Fibroblast of skin of right biceps (primary cell): Measurements from ENCODE around the gene UPK3A.
"Not testable (repeated sequence)": the region's sequence is repeated elsewhere in the genome, so short reads cannot be mapped to it uniquely, and the experiment has no call there.

ENCODE experiments used
- DNase-seq: peaks from one replicate; pipeline ENCODE4 v3.0.0-alpha.2; 2013

Gene UPK3A

DNA sequence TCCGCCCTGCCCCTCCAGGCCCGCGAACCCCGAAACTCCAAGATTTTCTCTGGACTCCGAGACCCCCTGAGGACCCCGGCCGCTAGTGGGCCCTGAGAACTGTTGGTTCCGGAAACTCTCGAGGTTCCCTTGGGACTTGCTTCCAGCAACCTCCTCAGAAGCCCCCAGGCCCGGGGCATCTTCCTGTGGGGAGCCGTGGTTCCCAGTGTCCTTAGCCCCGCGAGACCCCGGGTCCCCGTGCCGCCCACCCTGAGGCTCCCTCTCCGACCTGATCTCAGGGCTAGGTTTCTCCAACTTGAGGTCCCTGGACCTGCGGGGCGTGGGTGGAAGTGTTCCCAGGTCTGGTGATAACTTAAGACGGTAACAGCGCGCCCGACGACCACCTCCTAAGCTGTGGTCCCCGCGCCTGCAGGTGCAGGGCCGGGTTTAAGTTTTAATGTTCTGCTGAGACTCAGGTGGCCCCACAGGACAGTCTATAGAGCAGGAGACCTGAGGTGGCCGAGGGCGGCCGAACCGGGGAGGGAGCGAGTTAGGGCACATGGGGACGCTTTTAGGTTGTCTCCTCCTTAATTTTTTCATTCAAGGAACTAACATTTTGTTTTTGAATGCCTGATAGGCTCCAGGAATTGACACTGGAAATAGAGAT lies 25.7 kb downstream of the UPK3A start:
- no peak for DNase-seq

DNA sequence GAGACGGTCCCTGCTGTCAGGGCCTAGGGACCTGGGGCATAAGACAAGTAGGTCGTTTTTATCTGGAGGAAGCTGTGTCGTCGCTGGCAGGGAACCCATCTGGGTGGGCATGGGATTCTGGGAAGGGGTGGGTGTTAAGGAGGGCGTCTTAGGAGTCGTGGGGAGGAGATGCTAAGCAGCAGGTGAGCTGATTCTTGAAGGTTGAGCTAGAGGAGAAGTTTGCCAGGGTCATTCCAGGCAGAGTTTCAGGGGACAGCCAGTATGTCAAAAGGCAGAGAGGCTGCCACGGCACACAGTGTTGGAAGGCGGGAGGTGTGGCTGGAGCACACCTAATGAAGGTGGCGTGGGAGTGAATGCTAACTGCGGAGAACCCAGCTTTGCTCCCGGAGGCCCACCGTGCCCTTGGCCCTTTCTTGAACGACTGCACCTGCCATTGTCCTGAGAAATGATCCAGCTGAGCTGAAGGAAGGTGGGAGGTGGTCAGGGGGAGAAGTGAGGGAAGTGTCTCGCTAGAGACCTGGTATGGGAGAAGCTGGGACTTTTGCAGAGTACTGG lies 26.3 kb downstream of the UPK3A start:
- DNase-seq = no peak

DNA sequence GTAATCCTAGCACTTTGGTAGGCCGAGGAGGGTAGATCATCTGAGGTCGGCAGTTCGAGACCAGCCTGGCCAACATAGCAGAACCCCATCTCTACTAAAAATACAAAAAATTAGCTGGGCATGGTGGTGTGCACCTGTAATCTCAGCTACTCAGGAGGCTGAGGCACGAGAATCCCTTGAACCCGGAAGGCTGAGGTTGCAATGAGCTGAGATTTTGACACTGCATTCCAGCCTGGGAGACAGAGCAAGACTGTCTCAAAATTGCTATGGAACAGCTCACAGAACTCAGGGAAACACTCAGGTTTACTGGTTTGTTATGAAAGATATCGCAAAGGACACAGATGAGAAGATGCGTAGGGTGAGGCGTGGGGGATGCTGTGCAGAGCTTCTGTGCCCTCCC lies 27.7 kb downstream of the UPK3A start:
- no peak for DNase-seq

DNA sequence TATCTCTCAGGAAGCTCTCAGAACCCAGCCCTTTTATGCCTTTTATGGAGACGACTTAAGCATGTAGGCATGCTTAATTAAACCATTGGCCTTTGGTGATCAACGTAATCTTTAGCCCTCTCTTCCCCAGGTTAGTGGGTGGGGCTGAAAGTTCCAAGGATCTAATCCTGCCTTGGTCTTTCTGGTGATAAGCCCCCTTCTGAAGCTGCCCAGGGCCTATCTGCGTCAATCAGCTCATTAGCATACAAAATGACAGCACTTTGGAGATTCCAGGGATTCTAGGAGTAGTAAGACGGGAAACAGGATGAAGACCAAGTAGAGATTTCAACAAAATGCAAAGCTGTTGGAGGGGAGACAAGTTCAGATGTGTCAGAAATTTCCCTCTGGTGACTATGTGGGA lies 28.1 kb downstream of the UPK3A start:
- DNase-seq = no peak

DNA sequence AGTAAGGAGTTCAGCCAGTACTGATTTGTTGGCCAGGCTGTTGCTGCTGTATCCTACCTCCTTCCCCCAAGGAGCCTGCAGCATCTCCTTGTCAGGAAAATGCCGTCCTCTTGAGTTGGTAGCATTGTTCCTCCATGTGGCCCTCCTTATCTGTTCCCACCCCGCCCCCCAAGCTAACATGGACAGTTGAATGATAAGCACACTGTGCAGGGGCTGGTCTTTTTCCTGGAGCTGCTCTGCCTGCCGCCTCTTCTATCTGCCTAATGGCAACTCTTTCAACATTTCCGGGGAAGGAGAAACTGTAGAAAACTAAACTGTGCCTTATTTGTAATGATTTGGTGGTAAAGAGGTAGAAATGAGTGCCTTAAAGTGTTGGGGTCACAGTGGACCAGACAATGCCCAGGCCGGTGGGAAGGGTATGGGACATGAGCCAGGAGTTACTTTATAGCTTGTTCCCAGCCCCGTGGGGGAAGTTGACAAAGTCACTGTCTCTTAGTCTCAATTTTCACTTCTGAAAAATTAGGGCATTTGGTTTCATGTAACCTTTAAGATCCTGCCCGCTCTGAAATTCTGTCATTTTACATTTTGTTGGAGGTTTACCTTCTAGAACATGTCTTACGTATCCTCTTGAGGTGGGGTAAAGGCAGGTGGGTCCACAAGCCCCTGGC lies 29.4 kb downstream of the UPK3A start:
- DNase-seq = no peak

DNA sequence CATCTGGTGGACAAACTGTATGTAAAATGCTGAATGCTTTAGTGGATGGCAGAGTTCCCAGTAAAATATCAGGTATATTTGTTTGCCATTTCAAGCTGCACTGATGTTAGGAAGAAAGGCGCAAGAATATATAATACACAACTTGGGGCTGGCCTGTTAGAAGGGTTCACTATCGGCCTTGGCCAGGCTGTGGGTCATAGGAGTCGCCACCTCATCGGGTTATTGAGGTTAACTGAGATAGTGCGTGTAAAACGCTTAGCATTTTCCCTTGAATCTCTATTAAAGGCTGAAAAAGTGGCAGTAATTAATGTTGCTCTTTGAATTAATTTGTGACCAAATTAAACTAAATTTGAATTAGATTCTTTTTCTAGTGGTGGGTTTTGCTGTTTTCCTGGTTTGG lies 30.0 kb downstream of the UPK3A start:
- DNase-seq = no peak

DNA sequence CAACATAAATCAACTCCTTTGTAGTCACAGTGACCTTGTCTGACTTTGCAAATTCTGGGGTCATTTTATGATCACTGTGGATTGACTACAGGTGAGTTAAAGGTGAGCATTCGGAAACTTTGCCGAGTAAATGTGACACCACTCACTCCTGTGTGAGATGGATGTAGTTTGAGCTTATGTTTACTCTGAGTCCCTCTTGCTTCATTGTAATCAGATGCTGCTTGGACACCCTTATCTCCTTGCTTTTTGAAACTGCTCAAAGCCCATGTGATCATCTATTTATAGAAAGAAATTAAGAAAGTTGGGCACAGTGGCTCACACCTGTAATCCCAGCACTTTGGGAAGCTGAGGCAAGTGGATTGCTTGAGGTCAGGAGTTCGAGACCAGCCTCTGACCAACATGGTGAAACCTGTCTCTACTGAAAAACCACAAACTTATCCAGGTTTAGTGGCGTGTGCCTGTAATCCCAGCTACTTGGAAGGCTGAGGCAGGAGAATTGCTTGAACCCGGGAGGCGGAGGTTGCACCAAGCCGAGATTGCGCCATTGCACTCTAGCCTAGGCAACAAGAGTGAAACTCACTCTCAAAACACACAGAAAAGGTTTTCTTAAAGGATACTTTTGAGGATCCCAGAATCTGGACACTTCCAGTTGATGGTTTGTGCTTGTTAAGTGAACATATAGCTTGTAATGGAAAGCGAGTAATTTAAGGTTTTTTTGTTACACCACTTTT lies 32.2 kb downstream of the UPK3A start:
- no peak for DNase-seq

DNA sequence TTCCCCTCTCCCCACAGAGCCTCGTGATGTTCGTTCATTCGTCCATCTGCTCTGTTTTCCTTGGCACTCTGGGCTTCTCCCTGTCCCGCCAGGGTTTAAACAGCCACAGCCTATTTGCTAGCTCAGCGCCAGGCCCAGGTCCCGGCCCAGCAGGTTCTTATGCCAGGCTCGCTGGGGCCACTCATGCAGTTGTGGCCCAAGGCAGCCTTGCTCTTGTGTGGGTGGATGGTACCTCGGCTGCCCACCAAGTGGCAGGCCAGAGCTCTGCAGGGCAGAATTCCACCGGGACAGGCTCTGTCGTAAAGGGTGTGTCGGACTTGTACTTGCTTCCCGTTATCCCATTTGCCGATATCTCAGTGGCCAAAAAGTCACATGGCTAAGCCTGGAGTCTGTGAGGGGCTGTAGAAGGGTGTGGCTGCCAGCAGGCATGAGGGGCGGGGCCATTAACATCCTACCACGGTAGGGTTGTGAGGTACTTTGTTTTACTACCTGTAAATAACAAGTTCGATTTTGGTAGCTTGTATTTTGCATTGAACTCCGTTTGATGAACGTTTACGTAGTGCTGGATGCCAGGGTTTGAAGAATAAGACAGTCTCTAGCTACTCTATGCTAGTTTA lies 32.9 kb downstream of the UPK3A start:
- DNase-seq = peak; percentile 31

DNA sequence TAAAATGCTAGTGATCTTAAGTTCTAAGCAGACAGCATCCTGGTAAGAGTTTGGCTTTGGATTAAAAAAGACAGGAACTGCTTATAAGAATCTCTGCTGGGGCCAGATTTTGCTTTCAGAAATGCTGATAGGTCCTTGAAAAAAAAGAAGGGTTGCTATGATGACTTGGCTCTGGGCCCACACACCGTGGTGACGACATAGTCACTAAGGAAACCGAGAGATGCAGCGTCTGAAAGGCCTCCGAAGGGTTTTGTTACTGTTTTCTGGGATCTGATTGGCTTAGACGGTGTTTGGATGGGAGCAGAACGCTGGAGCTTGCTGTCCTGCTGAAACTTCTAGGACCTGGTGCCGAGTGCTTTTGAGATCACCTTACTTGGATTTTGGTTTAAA lies 33.4 kb downstream of the UPK3A start:
- peak; percentile 95 for DNase-seq

DNA sequence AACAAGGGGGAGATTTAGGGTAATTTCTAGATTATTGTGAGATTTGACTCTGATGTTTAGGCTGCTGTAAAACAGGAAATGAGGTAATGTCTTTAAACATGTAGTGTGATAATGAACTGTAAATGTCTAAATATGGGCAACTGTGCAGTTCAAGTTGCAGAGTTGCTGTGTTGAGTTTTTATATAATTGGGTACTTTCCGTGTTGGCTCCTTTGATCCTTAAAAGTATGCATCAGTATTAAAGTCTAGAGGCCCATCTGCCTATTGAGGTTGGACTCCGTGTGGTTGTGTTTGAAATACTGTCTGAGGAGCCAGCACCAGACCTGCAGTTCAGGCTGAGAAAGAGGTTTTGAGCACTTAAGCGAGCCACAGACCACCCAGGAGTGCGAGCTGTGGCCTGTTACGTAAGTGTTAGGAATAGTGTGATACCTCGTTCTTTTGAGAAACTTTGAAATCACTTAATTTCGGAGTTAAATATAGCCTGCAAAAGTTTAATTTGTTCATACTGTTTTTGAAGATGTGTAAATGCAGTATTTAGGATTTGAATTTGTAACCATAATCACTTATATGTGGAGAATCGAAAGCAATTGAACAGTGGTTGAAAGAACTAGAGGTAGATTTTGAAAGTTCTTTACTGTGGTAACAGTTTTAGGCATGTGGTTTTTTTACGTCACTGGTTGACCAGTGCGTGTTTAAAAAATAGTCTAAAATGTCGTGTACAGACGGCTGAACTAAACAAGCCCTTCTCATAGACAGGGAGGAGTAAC lies 34.0 kb downstream of the UPK3A start:
- DNase-seq = peak; percentile 63

DNA sequence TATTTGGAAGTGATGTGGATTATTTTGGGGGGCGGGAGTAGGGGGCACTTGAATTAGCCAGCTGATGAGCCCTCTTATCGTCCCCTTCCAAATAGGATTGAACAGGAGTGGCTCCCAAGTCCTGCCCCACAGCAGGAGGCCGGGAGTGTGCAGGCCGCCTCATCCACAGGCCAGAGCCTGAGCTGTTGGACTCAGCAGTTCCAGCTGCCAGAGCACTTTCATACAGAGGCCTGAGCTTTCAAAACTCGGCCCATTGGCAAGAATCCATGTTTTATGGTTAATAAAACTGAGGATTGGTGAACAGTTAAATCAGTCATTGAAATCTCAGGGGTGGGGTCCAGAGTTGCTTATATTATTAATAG lies 34.6 kb downstream of the UPK3A start:
- DNase-seq = peak; percentile 38

DNA sequence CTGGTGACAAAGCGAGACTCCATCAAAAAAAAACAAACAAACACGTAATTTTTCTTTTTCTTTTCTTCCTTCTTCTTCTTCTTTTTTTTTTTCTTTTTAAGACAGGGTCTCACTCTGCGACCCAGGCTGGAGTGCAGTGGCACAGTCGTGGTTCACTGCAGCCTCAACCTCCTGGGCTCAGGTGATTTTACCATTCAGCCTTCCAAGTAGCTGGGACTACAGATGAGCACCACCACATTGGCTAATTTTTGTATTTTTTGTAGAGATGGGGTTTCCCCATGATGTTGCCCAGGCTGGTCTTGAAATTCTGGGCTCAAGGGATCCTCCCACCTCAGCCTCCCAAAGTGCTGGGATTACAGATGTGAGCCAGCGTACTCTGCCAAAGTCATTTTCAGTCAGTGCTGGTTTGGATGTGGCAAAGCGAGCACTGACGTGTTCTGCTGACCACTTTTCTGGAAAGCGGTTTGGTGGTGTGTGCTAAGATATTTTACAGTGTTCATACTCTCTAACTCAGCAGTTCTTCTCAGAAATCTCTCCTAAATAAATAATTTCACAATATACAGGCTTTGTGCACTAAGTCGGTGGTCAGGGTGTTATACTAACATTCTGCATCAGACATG lies 35.7 kb downstream of the UPK3A start:
- no peak for DNase-seq

DNA sequence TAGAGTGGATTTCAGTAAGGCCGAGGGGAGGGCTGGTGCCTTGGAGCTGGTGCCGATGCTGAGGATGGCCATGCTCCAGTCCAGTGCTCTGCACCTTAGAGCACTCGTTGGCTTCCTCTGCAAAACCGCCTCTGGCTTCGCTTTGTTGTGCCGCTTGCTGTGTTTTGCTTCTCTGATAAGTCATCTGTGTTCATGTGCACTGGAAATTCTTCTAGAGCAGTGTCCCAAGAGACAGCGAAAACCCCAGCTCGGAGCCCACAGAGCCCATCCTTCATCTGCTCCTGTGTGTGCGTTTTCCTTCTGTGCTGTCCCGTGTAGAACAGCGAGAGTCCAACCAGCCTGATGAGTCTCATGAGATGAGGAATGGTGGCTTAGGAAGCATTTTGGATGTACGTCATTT lies 37.1 kb downstream of the UPK3A start:
- no peak for DNase-seq

DNA sequence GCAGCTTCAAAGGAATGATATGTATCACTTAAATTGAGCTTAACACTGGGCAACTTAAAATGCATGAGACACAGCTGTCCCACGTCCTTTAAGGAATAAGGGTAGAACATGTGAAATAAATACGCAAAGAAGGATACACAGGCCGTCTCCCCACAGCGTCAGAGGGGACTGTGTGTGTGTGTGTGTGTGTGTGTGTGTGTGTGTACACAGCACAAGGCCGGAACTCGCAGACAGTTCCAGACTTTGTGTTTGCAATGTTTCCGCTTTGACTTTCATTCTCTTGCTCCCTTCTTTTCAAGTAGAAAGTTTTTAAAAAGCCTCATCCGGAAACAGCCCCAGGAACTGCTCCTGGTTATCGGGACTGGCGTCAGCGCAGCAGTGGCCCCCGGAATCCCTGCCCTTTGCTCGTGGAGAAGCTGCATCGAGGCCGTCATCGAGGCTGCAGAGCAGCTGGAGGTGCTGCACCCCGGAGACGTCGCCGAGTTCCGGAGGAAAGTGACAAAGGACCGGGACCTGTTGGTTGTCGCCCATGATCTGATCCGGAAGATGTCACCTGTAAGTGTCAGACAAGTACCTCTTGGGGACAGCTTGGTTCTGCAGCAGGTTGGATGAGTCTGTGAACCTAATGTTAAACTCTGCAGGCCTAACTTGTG lies 38.2 kb downstream of the UPK3A start:
- DNase-seq = no peak

DNA sequence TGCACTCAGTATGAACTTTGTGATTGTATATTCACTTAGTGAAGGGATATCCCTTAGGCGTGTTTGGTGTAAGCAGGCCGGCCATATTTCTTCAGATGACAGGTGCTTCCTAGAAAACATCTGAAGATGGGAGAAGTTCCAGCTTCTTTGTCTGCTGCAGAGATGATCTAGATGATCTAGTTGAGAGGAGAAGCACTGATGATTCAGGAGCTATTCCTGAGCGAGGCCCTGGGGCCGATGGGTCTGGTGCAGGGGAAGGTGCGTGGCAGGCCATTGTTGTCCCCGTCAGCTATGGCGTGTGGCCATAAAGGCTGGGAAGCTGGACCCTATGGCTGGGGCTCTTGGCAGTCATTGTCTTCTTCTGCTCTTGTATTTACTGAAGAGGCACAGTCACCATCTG lies 38.9 kb downstream of the UPK3A start:
- DNase-seq = no peak

DNA sequence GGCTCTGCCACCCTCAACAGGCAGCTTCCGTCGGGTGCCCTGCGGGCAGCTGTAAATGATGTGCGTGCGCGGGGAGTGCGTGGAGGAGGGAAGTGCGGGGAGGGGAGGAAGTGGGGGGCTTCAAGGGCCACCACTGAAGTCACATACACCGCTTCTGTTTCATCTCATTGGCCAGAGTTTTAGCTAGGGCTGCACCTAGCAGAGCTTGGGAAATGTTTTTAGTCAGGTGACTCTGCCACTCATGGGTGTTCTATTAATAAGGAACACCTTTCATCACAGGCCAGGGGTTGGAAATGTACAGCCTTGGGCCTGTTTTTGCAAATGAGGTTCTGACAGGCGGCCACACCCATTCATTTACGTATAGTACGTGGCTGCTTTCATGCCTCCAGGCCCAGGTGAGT lies 39.6 kb downstream of the UPK3A start:
- DNase-seq = no peak

DNA sequence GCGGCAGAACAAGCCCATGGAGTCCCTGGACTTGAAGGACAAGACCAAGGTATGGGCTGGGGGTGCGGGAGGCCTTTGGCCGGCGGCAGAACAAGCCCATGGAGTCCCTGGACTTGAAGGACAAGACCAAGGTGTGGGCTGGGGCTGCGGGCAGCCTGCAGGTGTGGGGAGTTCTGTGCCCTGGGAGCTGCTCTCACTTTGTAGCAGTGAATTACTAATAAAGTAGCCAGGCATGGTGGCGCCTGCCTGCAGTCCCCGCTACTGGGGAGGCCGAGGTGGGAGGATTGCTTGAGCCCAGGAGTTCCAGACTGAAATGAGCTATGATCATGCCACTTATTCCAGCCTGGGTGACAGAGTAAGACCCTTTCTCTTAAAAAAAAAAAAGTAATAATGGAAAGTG lies 43.5 kb downstream of the UPK3A start:
- not testable (repeated sequence) for DNase-seq

DNA sequence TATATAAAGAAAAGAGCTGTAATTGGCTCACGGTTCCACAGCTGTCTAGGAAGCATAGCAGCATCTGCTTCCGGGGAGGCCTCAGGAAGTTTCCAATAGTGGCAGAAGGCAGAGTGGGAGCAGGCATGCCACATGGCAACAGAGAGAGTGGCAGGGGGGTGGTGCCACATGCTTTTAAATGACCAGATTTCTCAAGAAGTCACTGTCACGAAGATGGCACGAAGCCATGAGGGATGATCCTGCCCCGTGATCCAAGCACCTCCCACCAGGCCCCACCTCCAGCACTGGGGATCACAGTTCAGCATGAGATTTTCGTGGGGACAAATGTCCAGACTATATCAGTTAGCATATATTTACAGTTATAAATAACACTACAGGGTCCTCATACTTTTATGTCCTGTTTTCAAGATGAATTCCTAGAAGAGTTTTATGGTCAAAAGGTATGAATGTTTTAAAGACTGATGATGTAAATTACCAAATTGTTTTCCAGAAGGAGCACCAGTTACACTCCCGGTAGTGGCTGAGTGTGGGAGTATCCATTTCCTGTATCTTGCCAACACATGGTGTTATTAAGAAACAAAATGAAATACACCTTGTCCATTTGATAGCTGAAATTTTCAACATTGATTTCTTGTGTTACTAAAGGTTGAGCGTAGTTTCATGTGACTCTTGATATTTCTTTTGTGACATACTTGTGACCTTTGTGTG lies 44.2 kb downstream of the UPK3A start:
- DNase-seq = no peak

DNA sequence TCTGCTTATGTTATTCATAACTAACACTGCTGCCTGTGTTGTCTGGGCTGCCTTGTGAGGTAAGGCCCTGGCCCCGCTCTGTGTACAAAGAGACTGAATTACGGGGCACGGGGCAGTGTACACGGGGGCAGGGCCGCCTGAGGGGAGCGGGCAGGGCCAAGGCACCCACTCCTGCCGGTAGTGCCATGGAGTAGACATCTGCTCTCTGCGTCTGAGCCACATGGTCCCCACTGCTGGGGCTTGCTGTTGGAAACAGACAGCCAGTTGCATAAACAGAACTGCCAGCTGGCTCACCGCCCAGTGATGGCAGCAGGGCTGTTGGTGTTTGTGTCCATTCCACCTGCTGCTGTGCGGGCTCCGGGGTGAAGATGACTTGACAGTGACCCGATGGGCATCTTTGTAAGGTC lies 44.8 kb downstream of the UPK3A start:
- DNase-seq = no peak

DNA sequence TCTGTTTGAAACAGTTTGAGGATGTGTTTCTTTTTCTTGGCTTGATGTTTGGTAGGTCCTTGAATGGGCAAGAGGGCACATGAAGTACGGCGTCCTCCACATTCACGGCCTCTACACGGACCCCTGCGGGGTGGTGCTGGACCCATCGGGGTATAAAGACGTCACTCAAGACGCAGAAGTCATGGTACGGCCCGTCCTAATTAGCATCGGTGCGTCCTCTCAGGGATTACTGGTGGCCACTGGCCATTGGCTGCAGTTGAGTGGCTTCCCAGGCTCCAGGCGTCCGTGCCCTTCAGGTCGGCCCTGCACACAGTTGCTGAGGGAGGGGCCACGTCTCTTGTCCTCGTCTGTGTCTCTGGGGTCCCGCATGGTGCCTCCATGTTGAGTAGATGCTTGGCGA lies 45.8 kb downstream of the UPK3A start:
- DNase-seq = no peak

DNA sequence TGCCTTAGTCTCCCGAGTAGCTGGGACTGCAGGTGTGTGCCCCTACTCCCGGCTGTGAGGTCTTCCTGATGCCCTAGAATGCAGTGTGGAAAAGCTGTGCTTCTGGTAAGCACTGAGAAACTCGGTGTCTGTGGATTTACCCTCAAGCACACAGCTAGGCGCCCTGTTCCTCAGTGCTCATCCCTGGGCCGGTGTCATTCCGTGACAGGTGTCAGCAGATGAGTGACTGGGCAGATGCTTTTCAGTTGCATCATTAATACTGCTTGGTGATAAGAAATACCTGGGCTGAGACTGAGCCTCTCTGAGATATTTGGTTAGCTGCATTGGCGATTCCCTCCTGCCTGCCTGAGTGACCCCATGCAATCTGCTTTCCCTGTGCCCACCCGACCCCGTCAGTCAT lies 46.7 kb downstream of the UPK3A start:
- DNase-seq = no peak
